ENCODE measurements around the gene LDAF1.

- TF ChIP-seq POLR2A (IDR thresholded peaks at IDR 0.05; ENCODE audit: low read depth, low read length) (no peak), TAF1 (IDR thresholded peaks at IDR 0.05; ENCODE audit: borderline replicate concordance, low read depth, low read length) (no peak), POLR2AphosphoS5 (IDR thresholded peaks at IDR 0.05; ENCODE audit: low read depth, low read length) (no peak)
These were observed 41.2 kb downstream of the LDAF1 start for GRCh38 chr16:21199607-21200218.
